Breast epithelium (tissue), 4 donors: ENCODE data around the gene CDC73. TPM values are rescaled to one million over a fixed set of nuclear protein-coding genes. Genes with fewer than 3 reads are reported as not detected.

ENCODE experiments used
- DNase-seq, 2 donors: peaks; one replicate each; pipeline ENCODE4 v3.0.0-alpha.2; 2019; ENCODE audit warnings: low spot score in 2 of 2
- H3K27ac ChIP-seq, 2 donors: fragments of 200-600 bp; sonication (generic) in 1 of 2; one replicate each; pipeline ENCODE4 v1.5.1; 2016 to 2019; ENCODE audit warnings: mild to moderate bottlenecking in 1 of 2
- H3K27me3 ChIP-seq, 2 donors: fragments of 200-600 bp; sonication (generic) in 1 of 2; one replicate each; pipeline versions ENCODE4 v1.5.1 to v1.6.0; 2017 to 2019; ENCODE audit warnings: control low read depth in 1 of 2, mild to moderate bottlenecking in 1 of 2
- H3K36me3 ChIP-seq: fragments of 200-600 bp; one replicate; pipeline ENCODE4 v1.5.1; 2019
- H3K4me1 ChIP-seq, 2 donors: fragments of 200-600 bp; sonication (generic); one replicate each; pipeline ENCODE4 v1.5.1; 2016 to 2019; ENCODE audit warnings: control low read depth in 1 of 2
- H3K4me3 ChIP-seq, 3 donors: fragments of 200-600 bp; sonication (generic); 1 replicate in 2 of 3; 2 replicates in 1 of 3; pipeline ENCODE4 v1.5.1; 2016 to 2019; ENCODE audit warnings: mild to moderate bottlenecking in 3 of 3, moderate library complexity in 2 of 3
- H3K9me3 ChIP-seq, 2 donors: fragments of 200-600 bp; sonication (generic) in 1 of 2; one replicate each; pipeline ENCODE4 v1.5.1; 2016 to 2019; ENCODE audit warnings: control low read depth in 1 of 2
- POLR2A ChIP-seq: fragments of 450-650 bp; IDR thresholded peaks from one replicate; pipeline ENCODE4 v1.6.1; 2016; ENCODE audit warnings: antibody characterized with exemption, mild to moderate bottlenecking, moderate library complexity
- POLR2AphosphoS5 ChIP-seq, 3 donors: sonication (generic); formaldehyde crosslinking; IDR thresholded peaks; one replicate each; pipeline ENCODE4 v1.6.1; 2017; ENCODE audit warnings: antibody characterized with exemption in 3 of 3
- intact Hi-C: fragments of 100-400 bp; cut with DNase I; formaldehyde crosslinking; loops from one replicate; pipeline ENCODE4 v1.15.1; 2023; ENCODE audit warnings: low total_unique reads
- total RNA-seq, 3 donors: library from RNA; depleted of rRNA; stranded (reverse); fragments of >200 nt; gene quantifications; one replicate each; pipeline ENCODE4 v1.1.0, GENCODE V29; 2016
- TF ChIP-seq, protein P1 (sequence below), 3 donors: fragments of 450-650 bp; IDR thresholded peaks; one replicate each; pipeline ENCODE4 v1.5.1; 2016 to 2017; ENCODE audit warnings: antibody characterized with exemption in 3 of 3, mild to moderate bottlenecking in 3 of 3, moderate library complexity in 3 of 3

CDC73 gene
- total RNA-seq, 3 donors from 2014 or later: 36.1 to 52.0 (median 49.6) TPM

DNA sequence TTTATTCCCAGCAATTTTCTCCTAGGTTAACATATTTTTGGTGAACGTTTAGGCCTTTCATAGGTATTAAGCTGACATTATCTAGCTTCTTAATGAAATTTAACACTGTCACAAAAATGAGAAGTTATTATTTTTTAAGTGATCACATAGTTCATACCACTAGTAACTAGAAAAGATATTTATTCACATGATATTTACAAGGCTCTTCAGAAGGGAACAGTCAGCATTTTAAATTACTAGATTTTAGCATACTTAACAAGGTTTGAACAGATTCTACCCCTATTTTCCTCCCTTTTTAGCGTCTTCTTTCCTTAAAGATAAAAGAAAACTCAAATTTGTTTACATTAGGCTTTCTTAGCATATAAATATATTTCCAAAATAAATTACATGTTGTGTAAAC lies 130.1 kb downstream of the CDC73 start:
- Histone ChIP-seq H3K4me1 (no peaks in the 10 kb centered on the region), H3K27ac (no peak overlapping the region), H3K36me3 (no peaks in the 10 kb centered on the region), H3K27me3 (no peaks in the 10 kb centered on the region), H3K4me3 (no peak overlapping the region), H3K9me3 (peaks cover 0 to 15% of the 10 kb centered on the region in 2 donors)
- DNase-seq: no peak
- TF ChIP-seq POLR2AphosphoS5 (IDR thresholded peaks at IDR 0.05): no peak
- no peak for TF ChIP-seq POLR2A
- TF ChIP-seq, protein P1, sequence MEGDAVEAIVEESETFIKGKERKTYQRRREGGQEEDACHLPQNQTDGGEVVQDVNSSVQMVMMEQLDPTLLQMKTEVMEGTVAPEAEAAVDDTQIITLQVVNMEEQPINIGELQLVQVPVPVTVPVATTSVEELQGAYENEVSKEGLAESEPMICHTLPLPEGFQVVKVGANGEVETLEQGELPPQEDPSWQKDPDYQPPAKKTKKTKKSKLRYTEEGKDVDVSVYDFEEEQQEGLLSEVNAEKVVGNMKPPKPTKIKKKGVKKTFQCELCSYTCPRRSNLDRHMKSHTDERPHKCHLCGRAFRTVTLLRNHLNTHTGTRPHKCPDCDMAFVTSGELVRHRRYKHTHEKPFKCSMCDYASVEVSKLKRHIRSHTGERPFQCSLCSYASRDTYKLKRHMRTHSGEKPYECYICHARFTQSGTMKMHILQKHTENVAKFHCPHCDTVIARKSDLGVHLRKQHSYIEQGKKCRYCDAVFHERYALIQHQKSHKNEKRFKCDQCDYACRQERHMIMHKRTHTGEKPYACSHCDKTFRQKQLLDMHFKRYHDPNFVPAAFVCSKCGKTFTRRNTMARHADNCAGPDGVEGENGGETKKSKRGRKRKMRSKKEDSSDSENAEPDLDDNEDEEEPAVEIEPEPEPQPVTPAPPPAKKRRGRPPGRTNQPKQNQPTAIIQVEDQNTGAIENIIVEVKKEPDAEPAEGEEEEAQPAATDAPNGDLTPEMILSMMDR (IDR thresholded peaks at IDR 0.05): no peak
- intact Hi-C loops: no loop called here

DNA sequence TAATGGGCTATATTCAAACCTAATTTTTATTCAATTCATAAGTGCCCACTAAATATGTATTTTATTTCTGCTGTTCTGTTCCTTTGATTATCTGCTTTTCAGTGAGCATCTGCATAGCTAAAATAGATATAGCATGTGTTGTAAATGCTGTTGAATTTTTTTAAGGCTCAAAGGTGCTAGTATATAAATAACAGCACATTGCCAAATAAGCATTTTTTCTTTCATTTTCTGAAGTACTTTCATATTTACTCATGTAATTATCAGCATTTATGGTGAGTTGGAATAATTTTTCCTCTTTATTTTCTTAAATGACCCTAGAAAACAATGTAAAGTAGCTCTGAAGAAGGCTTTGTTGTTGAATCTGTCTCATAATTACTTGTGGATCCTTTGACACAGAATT lies 134.2 kb downstream of the CDC73 start:
- no peak for DNase-seq
- H3K36me3 ChIP-seq: no peaks in the 10 kb centered on the region
- no peak for TF ChIP-seq POLR2AphosphoS5 (IDR thresholded peaks at IDR 0.05)
- TF ChIP-seq, protein P1 (IDR thresholded peaks at IDR 0.05): no peak
- TF ChIP-seq POLR2A: no peak
- intact Hi-C loops: no loop called here
- no peaks in the 10 kb centered on the region for H3K9me3 ChIP-seq
- no peak overlapping the region for H3K27ac ChIP-seq
- no peaks in the 10 kb centered on the region for H3K4me1 ChIP-seq
- no peak overlapping the region for H3K4me3 ChIP-seq
- no peaks in the 10 kb centered on the region for H3K27me3 ChIP-seq

DNA sequence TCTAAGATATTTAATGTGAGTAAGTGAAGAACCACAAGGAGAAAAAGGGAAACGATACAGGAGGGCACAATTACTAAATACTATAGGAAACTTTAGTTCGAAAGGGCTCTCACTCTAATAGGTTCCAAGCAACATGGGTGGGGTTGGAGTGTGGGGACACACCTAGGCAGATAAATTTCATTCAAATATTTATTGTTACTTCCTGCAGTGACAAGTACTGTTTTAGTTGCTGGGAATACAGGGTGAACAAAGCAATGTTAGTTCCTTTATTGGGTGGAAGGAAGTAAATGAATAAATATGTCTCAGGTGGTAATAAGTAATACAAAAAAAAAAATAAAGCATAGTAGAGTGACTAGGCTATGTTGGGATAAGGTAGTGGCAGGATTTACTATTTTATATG lies 137.8 kb downstream of the CDC73 start:
- Histone ChIP-seq H3K4me1 (no peaks in the 10 kb centered on the region), H3K27ac (no peak overlapping the region), H3K36me3 (no peaks in the 10 kb centered on the region), H3K4me3 (no peak overlapping the region), H3K9me3 (no peaks in the 10 kb centered on the region), H3K27me3 (no peaks in the 10 kb centered on the region)
- intact Hi-C loops: no loop called here
- TF ChIP-seq, protein P1 (IDR thresholded peaks at IDR 0.05): no peak
- TF ChIP-seq POLR2AphosphoS5 (IDR thresholded peaks at IDR 0.05): no peak
- TF ChIP-seq POLR2A: no peak
- no peak for DNase-seq

DNA sequence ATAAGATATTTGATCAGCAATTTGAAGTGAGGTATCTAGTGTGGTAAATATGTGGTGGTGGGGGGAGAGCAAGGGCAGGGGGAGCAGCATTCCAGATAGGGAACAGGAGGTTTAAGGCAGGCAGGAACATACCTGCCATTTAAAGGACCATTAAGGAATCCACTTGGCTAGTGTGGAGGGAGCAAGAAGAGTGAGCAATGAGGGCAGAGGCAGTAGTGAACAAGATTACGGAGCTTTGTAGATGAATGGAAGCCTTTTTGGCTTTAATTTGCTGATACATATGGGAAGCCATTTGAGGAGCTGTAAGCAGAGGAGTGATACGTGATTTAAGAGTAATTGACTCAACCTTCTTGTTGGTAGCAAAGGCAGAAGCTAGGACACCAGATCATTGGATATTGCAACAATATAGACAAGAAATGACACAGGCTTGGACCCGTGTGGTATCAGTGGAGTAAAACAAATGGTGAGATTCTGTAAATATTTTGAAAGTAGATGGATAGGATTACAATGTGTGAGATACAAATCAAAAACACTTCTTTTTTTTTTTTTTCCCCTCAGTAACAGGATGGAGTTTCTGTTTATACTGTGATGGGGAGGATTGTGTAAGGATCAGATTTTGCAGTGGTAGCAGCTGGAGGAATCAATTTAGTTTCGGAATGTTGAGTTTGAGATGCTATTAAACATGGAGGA lies 138.4 kb downstream of the CDC73 start:
- Histone ChIP-seq H3K27ac (no peak overlapping the region), H3K36me3 (no peaks in the 10 kb centered on the region), H3K4me1 (no peaks in the 10 kb centered on the region), H3K9me3 (no peaks in the 10 kb centered on the region), H3K27me3 (no peaks in the 10 kb centered on the region), H3K4me3 (no peak overlapping the region)
- TF ChIP-seq, protein P1 (IDR thresholded peaks at IDR 0.05): no peak
- TF ChIP-seq POLR2A: no peak
- no peak for TF ChIP-seq POLR2AphosphoS5 (IDR thresholded peaks at IDR 0.05)
- intact Hi-C loops: no loop called here
- no peak for DNase-seq

DNA sequence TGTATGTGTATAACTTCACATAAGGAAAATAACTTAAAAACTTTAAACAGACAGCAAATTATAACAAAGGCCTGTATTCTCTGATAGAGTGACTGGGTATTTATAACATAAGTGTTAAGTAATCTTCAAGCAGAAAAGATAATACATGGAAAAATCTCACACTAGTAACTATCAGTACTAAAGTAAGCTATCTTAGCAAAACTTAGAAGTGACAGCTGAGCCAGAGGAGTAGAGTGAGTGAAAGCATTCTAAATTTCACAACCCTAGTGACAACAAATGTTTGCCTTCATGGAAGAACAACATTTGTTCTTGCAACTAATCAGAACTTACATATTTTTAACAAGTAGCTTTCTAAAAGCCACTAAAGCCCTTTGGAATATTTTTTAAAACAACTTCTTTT lies 139.1 kb downstream of the CDC73 start:
- H3K4me1 ChIP-seq: no peaks in the 10 kb centered on the region
- intact Hi-C loops: no loop called here
- no peak for DNase-seq
- H3K4me3 ChIP-seq: no peak overlapping the region
- TF ChIP-seq POLR2AphosphoS5 (IDR thresholded peaks at IDR 0.05): no peak
- no peak for TF ChIP-seq POLR2A
- TF ChIP-seq, protein P1 (IDR thresholded peaks at IDR 0.05): no peak
- H3K9me3 ChIP-seq: no peaks in the 10 kb centered on the region
- no peaks in the 10 kb centered on the region for H3K36me3 ChIP-seq
- H3K27ac ChIP-seq: no peak overlapping the region
- H3K27me3 ChIP-seq: no peaks in the 10 kb centered on the region
